ENCODE results near the gene CDH15. TPM values are rescaled to one million over a fixed set of nuclear protein-coding genes. Genes with fewer than 3 reads are reported as not detected.

CDH15 gene
- total RNA-seq, 2 experiments from 2014 or later, result not detected

DNA sequence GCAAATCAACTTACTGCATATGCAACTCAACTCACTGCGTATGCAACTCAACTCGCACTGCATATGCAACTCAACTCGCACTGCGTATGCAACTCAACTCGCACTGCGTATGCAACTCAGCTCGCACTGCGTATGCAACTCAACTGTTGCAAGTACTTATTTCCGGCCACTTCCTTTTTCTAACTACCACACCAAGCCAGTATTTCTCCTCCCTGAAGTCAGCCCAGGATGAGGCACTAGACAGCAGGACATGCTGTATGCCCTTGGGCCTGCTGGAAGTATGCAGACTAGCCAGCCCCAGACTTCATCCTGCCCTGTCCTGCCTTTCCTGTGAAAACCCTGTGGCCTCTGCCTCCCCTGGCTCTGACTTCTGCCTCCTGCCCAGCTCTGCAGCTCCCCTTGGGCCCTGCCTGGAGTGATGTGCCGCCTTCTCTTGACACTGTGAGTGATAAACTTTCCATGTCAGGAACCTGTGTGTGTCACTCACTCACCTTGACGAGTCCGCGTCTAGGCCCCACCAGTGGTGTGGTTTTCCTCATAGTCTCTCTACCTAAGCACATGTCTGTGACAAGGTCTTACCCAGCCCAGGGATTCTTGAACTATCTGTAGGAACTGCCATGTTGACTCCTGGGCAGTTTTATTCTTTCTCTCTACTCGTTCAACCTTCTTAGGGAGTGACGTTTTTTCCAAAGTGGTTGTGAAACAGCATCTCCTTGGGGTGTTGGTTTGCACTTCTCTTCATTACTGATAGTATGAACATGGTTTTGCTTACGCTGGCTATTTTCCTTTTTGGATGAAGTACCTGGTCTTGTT lies 62.3 kb downstream of the CDH15 start:
- H3K4me1 Mint-ChIP-seq (ENCODE audit: low read depth), result no peaks in the 10 kb centered on the region
- H3K36me3 Mint-ChIP-seq (ENCODE audit: low read depth), result peaks cover 39% of the 10 kb centered on the region
- POLR2A ChIA-PET, result interaction anchor here (0.6 kb wide), 1 partner anchor 342 kb away, joined by 3 read pairs; the partner anchor contains the start of gene CPNE7
- H3K27me3 ChIP-seq (ENCODE audit: control insufficient read depth in 1 of 2, insufficient read depth in 2 of 2, low read length in 2 of 2), result no peaks in the 10 kb centered on the region
- no peak overlapping the region for H3K27ac Mint-ChIP-seq
- H3K4me1 ChIP-seq (ENCODE audit: insufficient read depth, low read length), result no peaks in the 10 kb centered on the region
- ATAC-seq (ENCODE audit: poor library complexity) (no peak), DNase-seq (no peak)
- CTCF ChIA-PET, result no interaction called here
- no peak overlapping the region for H3K4me3 ChIP-seq (ENCODE audit: low read length)
- no peaks in the 10 kb centered on the region for H3K9me3 Mint-ChIP-seq
- TF ChIP-seq, protein P1, sequence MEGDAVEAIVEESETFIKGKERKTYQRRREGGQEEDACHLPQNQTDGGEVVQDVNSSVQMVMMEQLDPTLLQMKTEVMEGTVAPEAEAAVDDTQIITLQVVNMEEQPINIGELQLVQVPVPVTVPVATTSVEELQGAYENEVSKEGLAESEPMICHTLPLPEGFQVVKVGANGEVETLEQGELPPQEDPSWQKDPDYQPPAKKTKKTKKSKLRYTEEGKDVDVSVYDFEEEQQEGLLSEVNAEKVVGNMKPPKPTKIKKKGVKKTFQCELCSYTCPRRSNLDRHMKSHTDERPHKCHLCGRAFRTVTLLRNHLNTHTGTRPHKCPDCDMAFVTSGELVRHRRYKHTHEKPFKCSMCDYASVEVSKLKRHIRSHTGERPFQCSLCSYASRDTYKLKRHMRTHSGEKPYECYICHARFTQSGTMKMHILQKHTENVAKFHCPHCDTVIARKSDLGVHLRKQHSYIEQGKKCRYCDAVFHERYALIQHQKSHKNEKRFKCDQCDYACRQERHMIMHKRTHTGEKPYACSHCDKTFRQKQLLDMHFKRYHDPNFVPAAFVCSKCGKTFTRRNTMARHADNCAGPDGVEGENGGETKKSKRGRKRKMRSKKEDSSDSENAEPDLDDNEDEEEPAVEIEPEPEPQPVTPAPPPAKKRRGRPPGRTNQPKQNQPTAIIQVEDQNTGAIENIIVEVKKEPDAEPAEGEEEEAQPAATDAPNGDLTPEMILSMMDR (IDR thresholded peaks at IDR 0.05), result no peak
- H3K36me3 ChIP-seq (ENCODE audit: insufficient read depth, low read length), result peaks cover 33% of the 10 kb centered on the region
- H3K4me3 Mint-ChIP-seq, result no peak overlapping the region
- no peak overlapping the region for H3K27ac ChIP-seq (ENCODE audit: low read depth in 1 of 2, low read length in 2 of 2)
- peaks cover 5 to 7% of the 10 kb centered on the region in 2 experiments for H3K9me3 ChIP-seq (ENCODE audit: control insufficient read depth in 1 of 2, insufficient read depth in 1 of 2, low read length in 2 of 2)
- H3K27me3 Mint-ChIP-seq, result no peaks in the 10 kb centered on the region
- intact Hi-C loops (cut with DNase I, micrococcal nuclease), result no loop called here

DNA sequence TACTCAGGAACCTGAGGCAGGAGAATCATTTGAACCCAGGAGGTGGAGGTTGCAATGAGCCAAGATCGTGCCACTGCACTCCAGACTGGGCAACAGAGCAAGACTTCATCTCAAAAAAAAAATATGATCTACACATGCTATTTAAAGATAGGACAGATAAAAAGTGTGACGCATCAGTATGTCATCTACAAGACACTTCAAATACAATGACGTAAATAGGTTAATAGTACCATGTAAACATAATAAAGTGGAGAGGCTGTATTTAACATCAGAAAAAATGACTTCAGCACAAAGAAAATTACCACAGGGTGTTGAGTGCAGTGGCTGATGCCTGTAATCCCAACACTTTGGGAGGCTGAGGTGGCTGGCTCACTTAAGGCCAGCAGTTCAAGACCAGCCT lies 66.2 kb downstream of the CDH15 start:
- no peaks in the 10 kb centered on the region for H3K27me3 ChIP-seq (ENCODE audit: control insufficient read depth in 1 of 2, insufficient read depth in 2 of 2, low read length in 2 of 2)
- H3K36me3 ChIP-seq (ENCODE audit: insufficient read depth, low read length), result peaks cover 5% of the 10 kb centered on the region
- peaks cover 10% of the 10 kb centered on the region for H3K4me1 Mint-ChIP-seq (ENCODE audit: low read depth)
- intact Hi-C loops (cut with DNase I, micrococcal nuclease), result loop anchor here in 1 of 2 experiments (2.0 kb wide), 1 partner anchor 15 kb away; no protein-coding TSS in a partner anchor
- no peak overlapping the region for H3K27ac ChIP-seq (ENCODE audit: low read depth in 1 of 2, low read length in 2 of 2)
- TF ChIP-seq, protein P1 (IDR thresholded peaks at IDR 0.05), result no peak
- H3K4me1 ChIP-seq (ENCODE audit: insufficient read depth, low read length), result peaks cover 21% of the 10 kb centered on the region
- peaks cover 18% of the 10 kb centered on the region for H3K36me3 Mint-ChIP-seq (ENCODE audit: low read depth)
- H3K9me3 ChIP-seq (ENCODE audit: control insufficient read depth in 1 of 2, insufficient read depth in 1 of 2, low read length in 2 of 2), result no peaks in the 10 kb centered on the region
- H3K4me3 ChIP-seq (ENCODE audit: low read length), result no peak overlapping the region
- ATAC-seq (ENCODE audit: poor library complexity), result no peak
- CTCF ChIA-PET, result no interaction called here
- POLR2A ChIA-PET, result no interaction called here
- no peak overlapping the region for H3K27ac Mint-ChIP-seq
- H3K4me3 Mint-ChIP-seq, result peak overlapping the region; percentile 30
- no peaks in the 10 kb centered on the region for H3K9me3 Mint-ChIP-seq
- DNase-seq, result no peak
- H3K27me3 Mint-ChIP-seq, result no peaks in the 10 kb centered on the region

DNA sequence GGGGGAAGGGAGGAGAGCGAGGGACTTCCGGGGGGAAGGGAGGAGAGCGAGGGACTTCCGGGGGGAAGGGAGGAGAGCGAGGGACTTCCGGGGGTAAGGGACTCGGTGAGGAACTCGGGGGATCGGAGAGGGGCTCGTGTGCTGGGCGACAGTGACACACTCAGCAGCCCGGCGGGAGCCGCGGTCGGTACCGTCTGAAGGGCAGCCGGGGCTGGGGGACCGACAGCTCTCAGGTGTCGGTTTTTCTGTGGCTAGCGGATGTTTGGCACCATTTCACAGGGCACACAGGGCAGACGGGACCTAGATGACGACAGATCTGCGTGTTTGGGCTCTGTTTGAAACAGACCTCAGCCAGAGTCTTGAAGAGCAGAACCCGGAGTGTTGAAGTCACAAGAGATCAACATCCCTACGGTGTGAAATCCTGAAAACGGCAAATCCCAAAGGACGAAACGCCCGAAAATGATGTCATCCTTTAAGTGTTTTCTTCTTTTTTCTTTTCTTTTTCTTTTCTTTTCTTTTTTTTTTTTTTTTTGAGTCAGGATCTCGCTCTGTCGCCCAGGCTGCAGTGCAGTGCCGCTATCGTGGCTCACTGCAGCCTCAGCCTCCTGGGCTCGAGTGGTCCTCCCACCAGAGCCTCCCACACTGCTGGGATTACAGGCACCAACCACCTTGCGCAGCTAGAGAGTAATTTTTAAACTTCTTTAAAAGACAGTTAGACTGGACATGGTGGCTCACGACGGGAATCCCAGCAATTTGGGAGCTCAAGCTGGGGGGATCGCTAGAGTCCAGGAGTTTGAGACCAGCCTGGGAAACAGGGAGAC lies 69.8 kb downstream of the CDH15 start:
- no peaks in the 10 kb centered on the region for H3K27me3 ChIP-seq (ENCODE audit: control insufficient read depth in 1 of 2, insufficient read depth in 2 of 2, low read length in 2 of 2)
- Mint-ChIP-seq H3K4me3 (peak overlapping the region; percentile 92), H3K27me3 (no peaks in the 10 kb centered on the region), H3K27ac (peak overlapping the region; percentile 97), H3K9me3 (no peaks in the 10 kb centered on the region), H3K36me3 (ENCODE audit: low read depth) (peaks cover 4% of the 10 kb centered on the region), H3K4me1 (ENCODE audit: low read depth) (peaks cover 16% of the 10 kb centered on the region)
- H3K36me3 ChIP-seq (ENCODE audit: insufficient read depth, low read length), result no peaks in the 10 kb centered on the region
- no peaks in the 10 kb centered on the region for H3K9me3 ChIP-seq (ENCODE audit: control insufficient read depth in 1 of 2, insufficient read depth in 1 of 2, low read length in 2 of 2)
- intact Hi-C loops (cut with DNase I, micrococcal nuclease), result loop anchor here (1.0 to 10.0 kb wide), 8 partner anchors 15 to 1287 kb away; partner anchors contain the start of genes SPG7 (in 2 of the 2) and BANP (in 1 of the 2)
- TF ChIP-seq, protein P1 (IDR thresholded peaks at IDR 0.05), result no peak
- ATAC-seq (ENCODE audit: poor library complexity) (peak; percentile 84), DNase-seq (peak; percentile 62 to 96 (median 78))
- POLR2A ChIA-PET, result interaction anchor here (0.6 to 2.4 kb wide), 13 partner anchors 12 to 768 kb away, joined by 3 to 14 read pairs (median 4); partner anchors contain the start of genes ZC3H18 and ZNF778
- H3K4me3 ChIP-seq (ENCODE audit: low read length), result peak overlapping the region; percentile 67
- H3K4me1 ChIP-seq (ENCODE audit: insufficient read depth, low read length), result peaks cover 25% of the 10 kb centered on the region
- H3K27ac ChIP-seq (ENCODE audit: low read depth in 1 of 2, low read length in 2 of 2), result peak overlapping the region; percentile 90 to 97
- CTCF ChIA-PET, result interaction anchor here (0.7 to 1.4 kb wide), 5 partner anchors 24 to 914 kb away, joined by 3 to 7 read pairs (median 4); partner anchors contain the start of gene ZNF778
